ENCODE measurements around the gene TECPR2. TPM values are rescaled to one million over a fixed set of nuclear protein-coding genes. Genes with fewer than 3 reads are reported as not detected.

TECPR2 gene
- total and polyA plus RNA-seq, 2 of the 13 experiments (the other 11 are each of a cell fraction or from before 2014, with no cell fraction given), result 3.5 to 5.7 TPM

- TF ChIP-seq MAZ (IDR thresholded peaks at IDR 0.05; ENCODE audit: borderline replicate concordance, low read depth, low read length), result no peak
- no peak for TF ChIP-seq MAZ (CRISPR knock-in tag; IDR thresholded peaks at IDR 0.05; ENCODE audit: low read depth)
- no peak for TF ChIP-seq NFKB2 (CRISPR knock-in tag; IDR thresholded peaks at IDR 0.05; ENCODE audit: borderline replicate concordance)
- no peak for TF ChIP-seq PLRG1 (conservative IDR thresholded peaks at IDR 0.05)
- TF ChIP-seq MAFK (conservative IDR thresholded peaks at IDR 0.05 in 1 of 2, IDR thresholded peaks at IDR 0.05 in 1 of 2; ENCODE audit: low read length in 2 of 2), result no peak
- 0 out of 2 replicates have a peak, but pooled peaks have one; percentile 29 for TF ChIP-seq ZNF441 (CRISPR knock-in tag; IDR thresholded peaks at IDR 0.05; ENCODE audit: borderline replicate concordance)
- TF ChIP-seq KDM6A (CRISPR knock-in tag; IDR thresholded peaks at IDR 0.05; ENCODE audit: low read depth), result peak; percentile 74; the same call in 1 of the 2 replicates
- peak; percentile 84 for TF ChIP-seq ISL2 (CRISPR knock-in tag; IDR thresholded peaks at IDR 0.05)
- no peak for TF ChIP-seq NONO (IDR thresholded peaks at IDR 0.05)
- 0 out of 2 replicates have a peak, but pooled peaks have one; percentile 7 for TF ChIP-seq NONO (CRISPR knock-in tag; conservative IDR thresholded peaks at IDR 0.05)
- no peak for TF ChIP-seq MBD4 (IDR thresholded peaks at IDR 0.05; ENCODE audit: borderline replicate concordance, low read length)
- TF ChIP-seq HIC2 (CRISPR knock-in tag; IDR thresholded peaks at IDR 0.05; ENCODE audit: low read depth), result no peak
- no peak for TF ChIP-seq E2F1 (CRISPR knock-in tag; IDR thresholded peaks at IDR 0.05)
- peak; percentile 39; the same call in 1 of the 2 replicates for TF ChIP-seq KAT8 (CRISPR knock-in tag; IDR thresholded peaks at IDR 0.05)
- TF ChIP-seq GATA4 (IDR thresholded peaks at IDR 0.05; ENCODE audit: borderline replicate concordance, low read depth), result peak; percentile 63; the same call in 1 of the 2 replicates
- TF ChIP-seq NR2C2 (CRISPR knock-in tag; IDR thresholded peaks at IDR 0.05; ENCODE audit: borderline replicate concordance), result 0 out of 2 replicates have a peak, but pooled peaks have one; percentile 42
- TF ChIP-seq HNRNPH1 (optimal IDR thresholded peaks at IDR 0.05; ENCODE audit: low read depth, low read length), result peak; percentile 59
- no peak for TF ChIP-seq RELA (CRISPR knock-in tag; IDR thresholded peaks at IDR 0.05)
- no peak for TF ChIP-seq ZBTB38 (CRISPR knock-in tag; IDR thresholded peaks at IDR 0.05)
- no peak for TF ChIP-seq ETS1 (CRISPR knock-in tag; IDR thresholded peaks at IDR 0.05)
- no peak for TF ChIP-seq CHD2 (IDR thresholded peaks at IDR 0.05; ENCODE audit: low read depth, low read length)
Observed at GRCh38 chr14:102321456-102322422, 41.0 kb upstream of the TECPR2 start (continued).
